Keratinocyte (primary cell): Measurements from ENCODE around the gene THAP2. TPM values are rescaled to one million over a fixed set of nuclear protein-coding genes. Genes with fewer than 3 reads are reported as not detected.
A peak's percentile ranks its signal among the peaks of the same experiment; 100 is the strongest.

Source experiments
- DNase-seq: peaks from one replicate; pipeline ENCODE4 v3.0.0-alpha.2; 2011; ENCODE audit warnings: low read depth, missing footprints, low spot score
- FAIRE-seq: peaks from 2 replicates; lab custom pipeline; 2011; peaks lifted over from hg19 to GRCh38; lab: Jason Lieb, UNC
- H2AFZ ChIP-seq: 2 replicates; pipeline ENCODE4 v1.6.0; 2012; ENCODE audit warnings: low read length, control low read depth, inconsistent platforms; ENCODE audit not compliant: control insufficient read depth
- H3K27ac ChIP-seq: 2 replicates; pipeline ENCODE4 v1.5.1; 2011; ENCODE audit warnings: low read length; ENCODE audit not compliant: control insufficient read depth, insufficient read depth
- H3K27me3 ChIP-seq: 3 replicates; pipeline ENCODE4 v1.6.0; 2011; ENCODE audit warnings: low read length; ENCODE audit not compliant: control insufficient read depth, insufficient read depth; ENCODE audit errors: extremely low read depth
- H3K36me3 ChIP-seq, 2 experiments: 2 replicates in 1 of 2; 3 replicates in 1 of 2; pipeline ENCODE4 v1.5.1; 2011; ENCODE audit warnings: low read length in 2 of 2, mild to moderate bottlenecking in 1 of 2; ENCODE audit not compliant: control insufficient read depth in 2 of 2, insufficient read depth in 2 of 2; ENCODE audit errors: extremely low read depth in 1 of 2
- H3K4me1 ChIP-seq: 3 replicates; pipeline ENCODE4 v1.5.1; 2011; ENCODE audit warnings: low read length; ENCODE audit not compliant: control insufficient read depth, insufficient read depth; ENCODE audit errors: extremely low read depth
- H3K4me2 ChIP-seq: 3 replicates; pipeline ENCODE4 v1.6.0; 2011; ENCODE audit warnings: low read depth, low read length; ENCODE audit not compliant: control insufficient read depth, insufficient read depth; ENCODE audit errors: extremely low read depth
- H3K4me3 ChIP-seq, 3 experiments: fragments of 200-600 bp in 1 of 3; sonication (generic) in 1 of 3; 2 replicates in 2 of 3; 3 replicates in 1 of 3; pipeline ENCODE4 v1.5.1; 2011 to 2016; ENCODE audit warnings: low read length in 3 of 3, mild to moderate bottlenecking in 3 of 3, control low read depth in 2 of 3, inconsistent platforms in 1 of 3, low read depth in 1 of 3, mixed read lengths in 1 of 3, mixed run types in 1 of 3, moderate library complexity in 1 of 3; ENCODE audit not compliant: control insufficient read depth in 2 of 3, insufficient read depth in 2 of 3; ENCODE audit errors: extremely low read depth in 1 of 3
- H3K79me2 ChIP-seq: 2 replicates; pipeline ENCODE4 v1.6.0; 2012; ENCODE audit warnings: low read length; ENCODE audit not compliant: control insufficient read depth, insufficient read depth
- H3K9ac ChIP-seq: 3 replicates; pipeline ENCODE4 v1.6.0; 2011; ENCODE audit warnings: low read length; ENCODE audit not compliant: control insufficient read depth, insufficient read depth; ENCODE audit errors: extremely low read depth
- H3K9me1 ChIP-seq: 3 replicates; pipeline ENCODE4 v1.6.0; 2011; ENCODE audit warnings: low read length; ENCODE audit not compliant: control insufficient read depth, insufficient read depth; ENCODE audit errors: extremely low read depth
- H3K9me3 ChIP-seq: 2 replicates; pipeline ENCODE4 v1.5.1; 2012; ENCODE audit warnings: low read depth, low read length; ENCODE audit not compliant: control insufficient read depth
- H4K20me1 ChIP-seq: 3 replicates; pipeline ENCODE4 v1.6.0; 2011; ENCODE audit warnings: low read length; ENCODE audit not compliant: control insufficient read depth, insufficient read depth; ENCODE audit errors: extremely low read depth
- EZH2 ChIP-seq: IDR thresholded peaks from one replicate; pipeline ENCODE4 v1.6.1; 2012; ENCODE audit warnings: inconsistent platforms, mild to moderate bottlenecking, low read length, moderate library complexity
- dilution Hi-C: fragments of 300-500 bp; cut with MboI; formaldehyde crosslinking; loops from one replicate; pipeline ENCODE4 v1.7.0; 2020; ENCODE audit warnings: low sequenced_read_pairs; ENCODE audit not compliant: extremely low pct_ligation_motif_present
- polyA plus RNA-seq, 5 experiments: library from polyadenylated mRNA; depleted of rRNA in 3 of 5; stranded (reverse) in 3 of 5; stranded (forward) in 1 of 5; unstranded in 1 of 5; fragments of >200 nt; gene quantifications; 1 replicate in 1 of 5; 2 replicates in 3 of 5; 3 replicates in 1 of 5; pipeline versions ENCODE4 v1.2.1 to v1.2.3, GENCODE V29; 2011 to 2012; ENCODE audit warnings: missing spikeins in 2 of 5, low read depth in 1 of 5, low replicate concordance in 1 of 5
- TF ChIP-seq, protein P1 (sequence below), 3 experiments: IDR thresholded peaks in 1 of 3; conservative IDR thresholded peaks in 1 of 3; optimal IDR thresholded peaks in 1 of 3; 2 replicates in 2 of 3; 3 replicates in 1 of 3; pipeline versions ENCODE3 to v1.5.1; 2011; ENCODE audit warnings: low read length in 3 of 3, mild to moderate bottlenecking in 3 of 3, moderate library complexity in 2 of 3, control low read depth in 1 of 3, inconsistent platforms in 1 of 3; ENCODE audit not compliant: insufficient read depth in 2 of 3; ENCODE audit errors: extremely low read depth in 1 of 3

Gene THAP2
- polyA plus RNA-seq, 1 donor (not counting 4 experiments of a cell fraction or from before 2014, with no cell fraction given): 4.4 TPM

- peaks cover 2% of the 10 kb centered on the region for H3K79me2 ChIP-seq
- H4K20me1 ChIP-seq: no peaks in the 10 kb centered on the region
- peaks cover 25% of the 10 kb centered on the region for H3K4me1 ChIP-seq
- H3K9ac ChIP-seq: no peak overlapping the region
- dilution Hi-C loops: no loop called here
- H3K4me2 ChIP-seq: no peak overlapping the region
- H3K36me3 ChIP-seq: no peaks in the 10 kb centered on the region
- H2AFZ ChIP-seq: peak overlapping the region; percentile 8
- H3K27me3 ChIP-seq: no peaks in the 10 kb centered on the region
- DNase-seq: no peak
- no peak for FAIRE-seq
- H3K9me1 ChIP-seq: no peaks in the 10 kb centered on the region
- TF ChIP-seq EZH2: no peak
- TF ChIP-seq, protein P1, sequence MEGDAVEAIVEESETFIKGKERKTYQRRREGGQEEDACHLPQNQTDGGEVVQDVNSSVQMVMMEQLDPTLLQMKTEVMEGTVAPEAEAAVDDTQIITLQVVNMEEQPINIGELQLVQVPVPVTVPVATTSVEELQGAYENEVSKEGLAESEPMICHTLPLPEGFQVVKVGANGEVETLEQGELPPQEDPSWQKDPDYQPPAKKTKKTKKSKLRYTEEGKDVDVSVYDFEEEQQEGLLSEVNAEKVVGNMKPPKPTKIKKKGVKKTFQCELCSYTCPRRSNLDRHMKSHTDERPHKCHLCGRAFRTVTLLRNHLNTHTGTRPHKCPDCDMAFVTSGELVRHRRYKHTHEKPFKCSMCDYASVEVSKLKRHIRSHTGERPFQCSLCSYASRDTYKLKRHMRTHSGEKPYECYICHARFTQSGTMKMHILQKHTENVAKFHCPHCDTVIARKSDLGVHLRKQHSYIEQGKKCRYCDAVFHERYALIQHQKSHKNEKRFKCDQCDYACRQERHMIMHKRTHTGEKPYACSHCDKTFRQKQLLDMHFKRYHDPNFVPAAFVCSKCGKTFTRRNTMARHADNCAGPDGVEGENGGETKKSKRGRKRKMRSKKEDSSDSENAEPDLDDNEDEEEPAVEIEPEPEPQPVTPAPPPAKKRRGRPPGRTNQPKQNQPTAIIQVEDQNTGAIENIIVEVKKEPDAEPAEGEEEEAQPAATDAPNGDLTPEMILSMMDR (optimal IDR thresholded peaks at IDR 0.05 in 1 of 3, IDR thresholded peaks at IDR 0.05 in 1 of 3, conservative IDR thresholded peaks at IDR 0.05 in 1 of 3; ENCODE audit: extremely low read depth in 1 of 3, insufficient read depth in 2 of 3, low read length in 3 of 3): no peak
- H3K4me3 ChIP-seq: no peak overlapping the region
- peak overlapping the region; percentile 8 for H3K27ac ChIP-seq
- H3K9me3 ChIP-seq: no peaks in the 10 kb centered on the region
Observed at GRCh38 chr12:71684081-71684480, 20.0 kb downstream of the THAP2 start.

DNA sequence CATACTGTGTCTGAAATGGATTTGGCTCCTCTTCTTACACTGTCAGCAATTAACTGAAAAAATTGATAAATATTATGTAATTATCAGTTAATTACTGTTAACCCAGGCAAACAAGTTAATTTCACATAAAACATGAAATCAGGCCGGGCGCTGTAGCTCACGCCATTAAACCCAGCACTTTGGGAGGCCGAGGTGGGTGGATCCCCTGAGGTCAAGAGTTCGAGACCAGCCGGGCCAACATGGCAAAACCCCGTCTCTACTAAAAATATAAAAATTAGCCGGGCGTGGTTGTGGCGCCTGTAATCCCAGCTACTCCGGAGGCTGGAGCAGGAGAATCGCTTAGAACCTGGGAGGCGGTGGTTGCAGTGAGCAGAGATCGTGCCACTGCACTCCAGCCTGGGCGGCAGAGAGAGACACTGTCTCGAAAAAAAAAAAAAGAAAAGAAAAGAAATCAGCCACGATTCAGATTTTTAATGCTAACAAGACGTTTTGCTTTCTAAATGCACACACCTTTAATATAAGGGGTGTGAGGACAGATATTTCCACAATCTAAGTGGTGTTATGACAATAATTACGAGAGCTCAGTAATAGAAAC, 21.3 kb downstream of the THAP2 start:
- Histone ChIP-seq H3K27me3 (no peaks in the 10 kb centered on the region), H3K36me3 (no peaks in the 10 kb centered on the region), H2AFZ (peak overlapping the region; percentile 93), H3K4me3 (peak overlapping the region; percentile 67 to 91 (median 80)), H3K9me1 (no peaks in the 10 kb centered on the region), H3K4me1 (peaks cover 32% of the 10 kb centered on the region), H3K9ac (peak overlapping the region; percentile 87), H3K79me2 (peaks cover 2% of the 10 kb centered on the region), H3K9me3 (no peaks in the 10 kb centered on the region), H3K4me2 (peak overlapping the region; percentile 69), H3K27ac (peak overlapping the region; percentile 90), H4K20me1 (no peaks in the 10 kb centered on the region)
- TF ChIP-seq, protein P1 (optimal IDR thresholded peaks at IDR 0.05 in 1 of 3, IDR thresholded peaks at IDR 0.05 in 1 of 3, conservative IDR thresholded peaks at IDR 0.05 in 1 of 3; ENCODE audit: extremely low read depth in 1 of 3, insufficient read depth in 2 of 3, low read length in 3 of 3): no peak
- no peak for TF ChIP-seq EZH2
- dilution Hi-C loops: no loop called here
- DNase-seq (no peak), FAIRE-seq (no peak)
